DMS 273 treated with DMSO at 0.1 percent for 48 hours (cell line): ENCODE data around the gene IMPA2.

ENCODE experiments used
- DNase-seq: peaks from one replicate; lab custom pipeline; 2025; lab: John Stamatoyannopoulos, UW

The IMPA2 gene

DNA sequence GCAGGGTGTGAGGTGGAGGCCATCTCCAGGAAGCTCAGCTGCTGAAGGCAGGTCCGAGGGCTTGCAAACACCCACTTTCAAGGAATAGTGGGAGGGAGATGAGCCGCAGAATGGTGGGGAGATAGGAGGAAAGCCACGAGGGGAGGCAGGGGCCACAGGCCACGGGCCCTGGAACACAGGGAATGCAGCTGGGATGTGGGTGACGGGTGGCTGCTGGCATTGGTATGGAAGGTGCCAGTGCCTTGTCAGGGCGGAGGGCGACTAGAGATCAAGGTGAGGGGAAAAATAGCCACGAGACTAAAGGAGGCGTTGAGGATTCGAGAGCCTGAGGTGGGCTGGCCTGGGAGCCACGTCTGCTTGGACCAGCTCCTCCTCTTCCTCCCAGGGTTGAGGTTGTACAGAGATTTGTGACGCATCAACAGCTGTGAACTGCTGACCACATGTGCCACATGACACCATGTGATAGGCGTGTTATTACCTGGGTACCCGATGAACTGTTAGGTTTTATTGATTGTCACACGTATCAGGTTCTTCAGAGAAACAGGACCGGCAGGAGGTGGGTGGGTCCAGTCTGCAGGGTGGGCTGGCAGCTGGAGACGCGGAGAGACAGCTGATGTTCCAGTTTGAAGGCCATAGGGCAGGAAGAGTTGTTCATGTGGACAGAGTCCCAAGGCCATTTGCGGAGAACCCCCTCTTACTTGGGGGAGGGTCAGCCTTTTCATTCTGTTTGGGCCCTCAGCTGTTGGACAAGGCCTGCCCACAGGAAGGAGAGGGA, 9.9 kb downstream of the IMPA2 start:
- DNase-seq = no peak

DNA sequence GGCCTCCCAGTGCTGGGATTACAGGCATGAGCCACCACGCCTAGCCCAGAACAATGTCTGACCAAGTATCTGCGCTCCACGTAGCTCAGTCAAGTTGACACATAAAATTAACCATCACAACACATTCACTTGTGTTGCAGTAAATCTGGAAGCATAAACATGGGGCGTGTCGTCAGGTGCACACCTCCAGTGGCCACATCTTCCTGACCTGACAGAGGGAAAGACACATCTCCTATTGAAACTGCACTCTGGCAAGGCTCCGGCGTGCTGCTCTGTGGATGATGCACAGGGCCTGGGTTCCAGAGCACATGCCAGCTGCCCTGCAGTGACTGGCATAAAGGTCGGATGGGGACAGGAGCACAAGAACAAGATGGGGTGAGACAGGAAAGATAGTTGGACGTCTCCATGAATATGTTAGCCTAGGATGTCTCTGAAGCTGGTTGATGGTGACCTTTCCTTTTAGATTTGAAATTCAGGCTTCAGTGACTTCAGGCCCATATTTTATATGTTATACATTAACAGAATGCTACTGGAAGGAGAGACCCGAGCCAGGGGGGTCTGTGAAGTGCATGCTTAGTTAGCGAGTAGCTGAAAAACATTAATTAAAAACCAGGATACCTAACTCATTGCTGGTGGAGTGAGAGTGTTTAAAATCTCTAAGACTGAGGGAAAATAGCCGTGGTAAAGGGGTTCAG, 10.9 kb downstream of the IMPA2 start:
- DNase-seq = no peak

DNA sequence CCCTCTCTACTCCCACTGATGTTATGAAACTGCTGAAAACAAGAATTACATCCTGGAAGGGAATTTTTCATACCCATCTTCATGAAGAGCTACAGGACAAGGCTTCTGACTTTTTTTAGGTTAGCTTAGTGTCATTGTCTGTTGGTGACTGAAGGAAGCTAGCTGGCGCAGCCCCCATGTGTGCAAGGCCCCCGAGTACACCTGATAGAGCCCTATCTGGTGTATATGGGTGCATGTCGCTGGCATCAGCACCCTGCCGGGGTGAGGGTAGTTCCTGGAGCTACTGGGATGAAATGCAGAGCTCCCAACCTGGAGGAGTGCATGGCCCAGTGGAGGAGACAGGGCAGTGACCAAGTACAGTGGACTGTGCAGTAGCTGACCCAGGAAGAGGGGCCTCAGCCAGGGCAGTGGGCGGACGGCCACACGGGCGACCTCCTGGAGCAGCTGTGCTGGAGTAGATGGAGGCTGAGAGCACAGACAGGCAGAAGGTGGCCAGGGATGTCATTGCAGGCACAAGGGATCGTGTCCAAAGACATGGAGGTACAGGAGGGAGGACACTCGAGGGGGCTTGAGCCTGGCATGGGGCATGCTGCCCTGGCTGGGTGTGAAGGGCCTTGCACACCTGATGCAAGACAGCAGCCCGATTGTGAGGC, 12.1 kb downstream of the IMPA2 start:
- no peak for DNase-seq

DNA sequence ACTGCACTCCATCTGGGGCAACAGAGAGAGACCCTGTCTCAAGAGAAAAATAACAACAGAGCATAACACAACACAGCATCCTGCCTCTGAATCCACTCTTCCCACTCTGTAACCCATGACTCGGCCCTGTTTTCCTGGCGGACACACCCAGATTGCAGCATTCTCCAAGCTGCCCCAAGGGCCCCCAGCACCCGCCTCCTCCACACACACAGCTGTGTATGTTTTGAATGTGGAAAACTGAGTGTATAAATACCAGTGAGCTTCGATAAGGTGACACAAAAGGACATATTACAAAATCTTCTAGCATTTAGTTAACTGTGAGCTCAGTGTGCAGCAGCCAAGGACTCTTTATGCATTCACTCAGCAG, 13.0 kb downstream of the IMPA2 start:
- DNase-seq = no peak

- no peak for DNase-seq
Observed at GRCh38 chr18:11994703-11995444, 13.6 kb downstream of the IMPA2 start.

DNA sequence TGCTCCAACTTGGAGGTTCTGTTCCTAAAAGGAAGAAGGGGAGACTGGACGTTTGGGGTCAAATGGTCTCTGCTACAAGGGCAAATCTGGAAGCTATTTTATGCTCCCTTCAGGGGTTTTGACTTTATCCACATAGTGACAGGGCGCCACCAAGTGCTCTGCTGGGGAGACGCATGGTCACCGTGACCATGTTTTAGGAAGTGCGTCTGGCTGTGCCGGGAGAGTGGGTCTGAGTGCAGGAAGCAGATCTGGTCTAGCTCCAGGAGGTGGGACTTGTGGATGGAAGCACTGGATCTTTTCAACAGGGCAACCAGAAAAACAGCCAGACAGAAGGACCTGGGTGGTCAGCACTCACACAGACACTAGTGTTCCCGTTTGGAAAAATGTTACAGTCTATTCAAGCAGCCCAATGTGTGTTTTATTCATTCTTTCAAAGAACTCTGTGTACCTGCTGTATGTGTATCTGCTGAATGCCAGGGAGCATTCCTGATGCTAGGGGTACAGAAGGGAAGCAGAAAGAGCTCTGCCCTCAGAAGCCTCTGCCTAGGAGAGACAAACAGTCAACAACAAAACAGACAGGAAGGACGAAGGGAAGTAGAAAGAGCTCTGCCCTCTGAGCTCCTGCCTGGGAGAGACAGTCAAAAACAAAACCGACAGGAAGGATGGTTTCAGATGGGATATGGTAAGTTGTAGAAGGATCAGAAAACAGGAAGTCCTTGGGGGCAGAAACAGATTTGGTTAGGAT, 14.3 kb downstream of the IMPA2 start:
- DNase-seq = no peak

DNA sequence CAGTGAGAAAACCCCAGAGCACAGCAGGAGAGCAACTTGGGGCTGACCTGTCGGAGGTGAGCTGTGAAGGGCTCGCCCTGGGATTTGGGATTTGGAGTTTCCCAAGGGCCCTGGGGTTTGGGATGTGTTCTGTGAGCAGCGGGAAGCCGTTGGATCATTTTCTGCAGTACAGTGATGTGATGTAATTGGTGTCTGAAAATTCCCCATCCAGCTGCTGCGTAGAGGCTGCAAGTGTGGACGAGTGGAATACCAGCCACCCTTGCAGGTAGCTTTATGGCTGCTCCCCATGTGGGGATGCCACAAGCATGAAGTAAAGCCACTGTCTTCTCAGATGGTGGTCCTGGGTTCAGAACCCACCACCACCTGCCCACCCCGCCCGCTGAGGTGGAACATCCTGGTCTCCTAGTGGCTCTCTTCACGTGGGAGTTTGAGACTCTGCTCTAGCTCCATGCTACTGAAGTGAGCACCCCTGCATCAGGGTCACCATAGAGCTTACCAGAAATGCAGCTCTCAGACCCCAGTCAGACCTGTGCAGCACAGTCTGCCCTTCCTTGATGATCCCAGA, 15.0 kb downstream of the IMPA2 start:
- no peak for DNase-seq

- DNase-seq = no peak
Observed at GRCh38 chr18:11996907-11997306, 15.6 kb downstream of the IMPA2 start.

- no peak for DNase-seq
Observed at GRCh38 chr18:11997466-11997865, 16.2 kb downstream of the IMPA2 start.

- no peak for DNase-seq
Observed at GRCh38 chr18:11998193-11998592, 16.9 kb downstream of the IMPA2 start.

DNA sequence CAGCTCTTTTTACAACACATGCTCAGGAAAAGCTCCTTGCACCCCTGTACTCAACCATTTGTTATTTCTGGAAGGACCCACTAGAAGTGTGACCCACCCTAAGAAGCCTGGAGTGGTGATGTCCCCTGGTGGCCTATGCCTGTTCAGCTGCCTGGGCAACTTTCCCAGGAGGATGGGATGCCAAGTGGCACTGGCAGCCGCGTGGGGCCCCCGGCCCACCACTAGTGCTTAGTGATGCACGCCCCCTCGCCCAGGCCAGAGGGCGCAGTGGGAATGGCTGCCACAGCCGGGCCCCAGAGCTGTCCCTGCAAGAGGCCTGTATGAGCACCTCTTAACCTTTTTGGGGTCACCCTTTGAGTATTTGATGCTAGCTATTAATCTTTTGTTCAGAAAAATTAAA, 18.1 kb downstream of the IMPA2 start:
- no peak for DNase-seq

- no peak for DNase-seq
Observed at GRCh38 chr18:12000072-12000659, 18.9 kb downstream of the IMPA2 start.

GRCh38 chr18:12001421-12001820, 20.1 kb downstream of the IMPA2 start:
- DNase-seq = no peak

GRCh38 chr18:12003894-12004293, 22.6 kb downstream of the IMPA2 start:
- no peak for DNase-seq

- no peak for DNase-seq
Observed at GRCh38 chr18:12005538-12006487, 24.5 kb downstream of the IMPA2 start.

DNA sequence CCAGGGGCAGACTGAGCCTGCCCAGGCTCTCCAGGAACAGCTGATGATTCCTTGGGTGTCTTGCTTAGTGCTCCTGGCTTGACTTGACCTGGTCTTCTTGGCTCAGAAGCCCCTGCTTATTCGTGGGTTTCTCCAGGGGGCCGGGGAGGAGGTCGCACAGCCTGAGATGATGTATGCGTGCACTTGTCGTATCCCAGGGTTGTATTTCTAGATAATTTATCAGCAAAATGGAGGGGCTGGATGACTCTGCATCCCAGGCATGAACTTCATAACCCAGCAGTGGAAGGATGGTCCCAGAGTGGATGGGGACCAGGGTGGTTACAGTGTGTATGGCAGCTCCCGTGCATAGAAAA, 25.2 kb downstream of the IMPA2 start:
- no peak for DNase-seq

DNA sequence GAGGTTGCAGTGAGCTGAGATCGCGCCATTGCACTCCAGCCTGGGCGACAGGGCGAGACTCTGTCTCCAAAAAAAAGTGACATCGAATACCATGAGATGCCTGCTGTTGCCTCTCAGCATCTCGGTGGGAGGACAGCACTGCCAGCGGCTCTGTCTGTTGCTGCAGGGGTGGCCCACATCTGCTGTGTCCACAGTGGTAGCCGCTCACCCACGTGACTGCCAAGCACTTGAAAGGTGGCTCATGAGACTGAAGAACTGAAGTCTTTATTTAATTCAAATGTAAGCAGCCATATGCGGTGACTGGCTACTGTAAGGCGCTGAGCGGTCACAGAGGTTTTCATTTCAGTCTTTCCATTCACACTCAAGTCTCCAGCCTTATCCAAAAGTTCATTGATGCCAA, 25.8 kb downstream of the IMPA2 start:
- no peak for DNase-seq

DNA sequence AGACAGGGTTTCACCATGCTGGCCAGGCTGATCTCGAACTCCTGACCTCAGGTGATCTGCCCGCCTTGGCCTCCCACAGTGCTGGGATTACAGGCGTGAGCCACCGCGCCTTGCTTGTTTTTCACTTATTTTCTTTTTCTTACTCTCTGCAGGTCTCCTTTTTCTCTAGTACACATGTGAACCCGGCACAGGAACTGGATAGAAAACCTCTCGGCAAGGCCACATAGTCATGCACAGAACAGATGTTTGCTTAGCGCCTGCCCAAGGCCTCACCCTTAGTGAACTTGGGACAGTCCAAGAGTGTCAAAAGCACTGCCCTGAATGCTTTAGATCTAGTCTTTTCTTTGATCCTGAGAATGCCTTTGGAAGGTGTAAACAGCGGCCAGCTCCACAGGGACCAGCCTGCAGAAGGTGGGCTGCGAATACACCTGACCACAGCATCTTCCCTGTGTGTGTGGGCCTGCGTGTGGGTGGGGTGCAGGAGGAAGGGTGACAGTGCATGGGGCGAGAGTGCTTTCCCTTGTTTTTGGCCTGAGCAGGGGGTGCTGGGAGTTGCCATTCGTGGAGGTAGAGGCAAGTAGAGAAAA, 27.0 kb downstream of the IMPA2 start:
- DNase-seq = no peak

- DNase-seq = no peak
Observed at GRCh38 chr18:12008842-12009580, 27.7 kb downstream of the IMPA2 start.
